Keratinocyte (primary cell): ENCODE data around the gene RAD21L1. TPM values are rescaled to one million over a fixed set of nuclear protein-coding genes. Genes with fewer than 3 reads are reported as not detected.

Source experiments
- DNase-seq: peaks from one replicate; pipeline ENCODE4 v3.0.0-alpha.2; 2011; ENCODE audit warnings: low read depth, missing footprints, low spot score
- FAIRE-seq: peaks from 2 replicates; lab custom pipeline; 2011; peaks lifted over from hg19 to GRCh38; lab: Jason Lieb, UNC
- H2AFZ ChIP-seq: 2 replicates; pipeline ENCODE4 v1.6.0; 2012; ENCODE audit warnings: low read length, control low read depth, inconsistent platforms; ENCODE audit not compliant: control insufficient read depth
- H3K27ac ChIP-seq: 2 replicates; pipeline ENCODE4 v1.5.1; 2011; ENCODE audit warnings: low read length; ENCODE audit not compliant: control insufficient read depth, insufficient read depth
- H3K27me3 ChIP-seq: 3 replicates; pipeline ENCODE4 v1.6.0; 2011; ENCODE audit warnings: low read length; ENCODE audit not compliant: control insufficient read depth, insufficient read depth; ENCODE audit errors: extremely low read depth
- H3K36me3 ChIP-seq, 2 experiments: 2 replicates in 1 of 2; 3 replicates in 1 of 2; pipeline ENCODE4 v1.5.1; 2011; ENCODE audit warnings: low read length in 2 of 2, mild to moderate bottlenecking in 1 of 2; ENCODE audit not compliant: control insufficient read depth in 2 of 2, insufficient read depth in 2 of 2; ENCODE audit errors: extremely low read depth in 1 of 2
- H3K4me1 ChIP-seq: 3 replicates; pipeline ENCODE4 v1.5.1; 2011; ENCODE audit warnings: low read length; ENCODE audit not compliant: control insufficient read depth, insufficient read depth; ENCODE audit errors: extremely low read depth
- H3K4me2 ChIP-seq: 3 replicates; pipeline ENCODE4 v1.6.0; 2011; ENCODE audit warnings: low read depth, low read length; ENCODE audit not compliant: control insufficient read depth, insufficient read depth; ENCODE audit errors: extremely low read depth
- H3K4me3 ChIP-seq, 3 experiments: fragments of 200-600 bp in 1 of 3; sonication (generic) in 1 of 3; 2 replicates in 2 of 3; 3 replicates in 1 of 3; pipeline ENCODE4 v1.5.1; 2011 to 2016; ENCODE audit warnings: low read length in 3 of 3, mild to moderate bottlenecking in 3 of 3, control low read depth in 2 of 3, inconsistent platforms in 1 of 3, low read depth in 1 of 3, mixed read lengths in 1 of 3, mixed run types in 1 of 3, moderate library complexity in 1 of 3; ENCODE audit not compliant: control insufficient read depth in 2 of 3, insufficient read depth in 2 of 3; ENCODE audit errors: extremely low read depth in 1 of 3
- H3K79me2 ChIP-seq: 2 replicates; pipeline ENCODE4 v1.6.0; 2012; ENCODE audit warnings: low read length; ENCODE audit not compliant: control insufficient read depth, insufficient read depth
- H3K9ac ChIP-seq: 3 replicates; pipeline ENCODE4 v1.6.0; 2011; ENCODE audit warnings: low read length; ENCODE audit not compliant: control insufficient read depth, insufficient read depth; ENCODE audit errors: extremely low read depth
- H3K9me1 ChIP-seq: 3 replicates; pipeline ENCODE4 v1.6.0; 2011; ENCODE audit warnings: low read length; ENCODE audit not compliant: control insufficient read depth, insufficient read depth; ENCODE audit errors: extremely low read depth
- H3K9me3 ChIP-seq: 2 replicates; pipeline ENCODE4 v1.5.1; 2012; ENCODE audit warnings: low read depth, low read length; ENCODE audit not compliant: control insufficient read depth
- H4K20me1 ChIP-seq: 3 replicates; pipeline ENCODE4 v1.6.0; 2011; ENCODE audit warnings: low read length; ENCODE audit not compliant: control insufficient read depth, insufficient read depth; ENCODE audit errors: extremely low read depth
- EZH2 ChIP-seq: IDR thresholded peaks from one replicate; pipeline ENCODE4 v1.6.1; 2012; ENCODE audit warnings: inconsistent platforms, mild to moderate bottlenecking, low read length, moderate library complexity
- dilution Hi-C: fragments of 300-500 bp; cut with MboI; formaldehyde crosslinking; loops from one replicate; pipeline ENCODE4 v1.7.0; 2020; ENCODE audit warnings: low sequenced_read_pairs; ENCODE audit not compliant: extremely low pct_ligation_motif_present
- polyA plus RNA-seq, 5 experiments: library from polyadenylated mRNA; depleted of rRNA in 3 of 5; stranded (reverse) in 3 of 5; stranded (forward) in 1 of 5; unstranded in 1 of 5; fragments of >200 nt; gene quantifications; 1 replicate in 1 of 5; 2 replicates in 3 of 5; 3 replicates in 1 of 5; pipeline versions ENCODE4 v1.2.1 to v1.2.3, GENCODE V29; 2011 to 2012; ENCODE audit warnings: missing spikeins in 2 of 5, low read depth in 1 of 5, low replicate concordance in 1 of 5
- TF ChIP-seq, protein P1 (sequence below), 3 experiments: IDR thresholded peaks in 1 of 3; conservative IDR thresholded peaks in 1 of 3; optimal IDR thresholded peaks in 1 of 3; 2 replicates in 2 of 3; 3 replicates in 1 of 3; pipeline versions ENCODE3 to v1.5.1; 2011; ENCODE audit warnings: low read length in 3 of 3, mild to moderate bottlenecking in 3 of 3, moderate library complexity in 2 of 3, control low read depth in 1 of 3, inconsistent platforms in 1 of 3; ENCODE audit not compliant: insufficient read depth in 2 of 3; ENCODE audit errors: extremely low read depth in 1 of 3

RAD21L1 gene
- polyA plus RNA-seq, 1 donor (not counting 4 experiments of a cell fraction or from before 2014, with no cell fraction given) = not detected

DNA sequence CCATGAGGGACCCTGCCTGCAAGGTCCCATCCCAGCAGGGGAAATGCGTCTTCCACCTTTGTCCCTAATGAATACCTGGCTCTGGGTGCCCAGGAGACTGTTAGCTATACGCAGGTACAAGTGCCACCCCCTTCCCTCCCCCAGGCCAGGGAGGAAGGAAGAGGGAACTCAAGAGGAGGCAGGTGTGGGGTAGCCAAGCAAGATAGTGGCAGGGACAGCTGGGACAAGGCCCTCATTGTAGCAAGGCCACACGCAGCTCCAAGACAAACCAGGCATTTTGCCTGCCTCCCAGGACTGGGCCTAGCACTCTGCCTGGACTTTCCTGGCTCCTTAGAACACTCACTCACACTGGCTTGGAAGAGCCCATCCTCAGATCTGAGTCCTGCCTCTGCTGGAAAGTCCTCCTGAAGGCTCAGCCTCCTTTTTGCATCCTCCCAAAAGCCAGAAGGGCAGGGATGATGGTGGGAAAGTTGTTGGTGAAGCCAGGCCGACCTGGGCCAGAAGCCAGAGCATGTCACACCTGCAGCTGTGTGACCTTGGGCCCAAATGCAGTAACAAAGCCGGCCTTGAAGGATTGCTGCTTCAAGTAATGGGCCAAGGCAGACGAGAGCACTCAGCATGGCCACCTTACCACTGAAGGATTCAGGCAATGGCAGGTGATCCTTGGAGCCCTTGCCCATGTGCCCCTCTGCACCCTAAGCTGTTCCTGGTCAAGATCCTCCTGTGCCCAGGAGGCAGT, 68.0 kb downstream of the RAD21L1 start:
- Histone ChIP-seq H3K27me3 (no peaks in the 10 kb centered on the region), H3K9me1 (no peaks in the 10 kb centered on the region), H2AFZ (no peak overlapping the region), H3K36me3 (peaks cover 0 to 4% of the 10 kb centered on the region in 2 experiments), H3K9ac (no peak overlapping the region), H3K27ac (no peak overlapping the region), H4K20me1 (no peaks in the 10 kb centered on the region), H3K79me2 (no peaks in the 10 kb centered on the region), H3K4me1 (no peaks in the 10 kb centered on the region), H3K4me2 (no peak overlapping the region), H3K4me3 (no peak overlapping the region), H3K9me3 (no peaks in the 10 kb centered on the region)
- TF ChIP-seq, protein P1, sequence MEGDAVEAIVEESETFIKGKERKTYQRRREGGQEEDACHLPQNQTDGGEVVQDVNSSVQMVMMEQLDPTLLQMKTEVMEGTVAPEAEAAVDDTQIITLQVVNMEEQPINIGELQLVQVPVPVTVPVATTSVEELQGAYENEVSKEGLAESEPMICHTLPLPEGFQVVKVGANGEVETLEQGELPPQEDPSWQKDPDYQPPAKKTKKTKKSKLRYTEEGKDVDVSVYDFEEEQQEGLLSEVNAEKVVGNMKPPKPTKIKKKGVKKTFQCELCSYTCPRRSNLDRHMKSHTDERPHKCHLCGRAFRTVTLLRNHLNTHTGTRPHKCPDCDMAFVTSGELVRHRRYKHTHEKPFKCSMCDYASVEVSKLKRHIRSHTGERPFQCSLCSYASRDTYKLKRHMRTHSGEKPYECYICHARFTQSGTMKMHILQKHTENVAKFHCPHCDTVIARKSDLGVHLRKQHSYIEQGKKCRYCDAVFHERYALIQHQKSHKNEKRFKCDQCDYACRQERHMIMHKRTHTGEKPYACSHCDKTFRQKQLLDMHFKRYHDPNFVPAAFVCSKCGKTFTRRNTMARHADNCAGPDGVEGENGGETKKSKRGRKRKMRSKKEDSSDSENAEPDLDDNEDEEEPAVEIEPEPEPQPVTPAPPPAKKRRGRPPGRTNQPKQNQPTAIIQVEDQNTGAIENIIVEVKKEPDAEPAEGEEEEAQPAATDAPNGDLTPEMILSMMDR (optimal IDR thresholded peaks at IDR 0.05 in 1 of 3, IDR thresholded peaks at IDR 0.05 in 1 of 3, conservative IDR thresholded peaks at IDR 0.05 in 1 of 3; ENCODE audit: extremely low read depth in 1 of 3, insufficient read depth in 2 of 3, low read length in 3 of 3) = no peak
- TF ChIP-seq EZH2 = no peak
- DNase-seq = no peak
- no peak for FAIRE-seq
- dilution Hi-C loops = no loop called here

DNA sequence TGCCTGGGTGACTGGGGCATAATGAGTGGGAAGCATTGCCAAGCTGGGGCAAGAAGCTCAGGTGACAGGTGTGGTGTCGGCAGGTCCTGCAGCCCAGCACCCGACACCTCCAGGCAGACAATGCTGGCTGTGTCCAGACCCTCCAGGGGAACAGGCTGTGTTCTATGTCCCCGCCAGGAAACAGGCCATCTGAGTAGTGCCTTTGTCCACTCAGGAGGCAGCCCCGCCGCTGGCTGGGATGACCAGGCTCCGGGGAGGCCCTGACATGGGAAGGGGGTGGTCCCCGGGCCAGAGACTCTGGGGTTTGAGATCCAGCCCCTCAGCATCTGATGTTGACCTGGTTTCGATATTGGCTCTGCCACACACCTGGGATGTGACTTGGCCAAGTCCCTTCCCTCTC, 68.7 kb downstream of the RAD21L1 start:
- Histone ChIP-seq H3K27ac (no peak overlapping the region), H3K9me3 (no peaks in the 10 kb centered on the region), H3K79me2 (no peaks in the 10 kb centered on the region), H3K36me3 (peaks cover 0 to 6% of the 10 kb centered on the region in 2 experiments), H3K27me3 (no peaks in the 10 kb centered on the region), H2AFZ (no peak overlapping the region), H3K9me1 (no peaks in the 10 kb centered on the region), H4K20me1 (no peaks in the 10 kb centered on the region), H3K4me1 (no peaks in the 10 kb centered on the region), H3K9ac (no peak overlapping the region), H3K4me3 (no peak overlapping the region), H3K4me2 (no peak overlapping the region)
- no peak for FAIRE-seq
- DNase-seq = no peak
- dilution Hi-C loops = no loop called here
- TF ChIP-seq EZH2 = no peak
- TF ChIP-seq, protein P1 (optimal IDR thresholded peaks at IDR 0.05 in 1 of 3, IDR thresholded peaks at IDR 0.05 in 1 of 3, conservative IDR thresholded peaks at IDR 0.05 in 1 of 3; ENCODE audit: extremely low read depth in 1 of 3, insufficient read depth in 2 of 3, low read length in 3 of 3) = no peak
